ENCODE measurements around the gene FADS1. TPM values are rescaled to one million over a fixed set of nuclear protein-coding genes. Genes with fewer than 3 reads are reported as not detected.

FADS1 gene
- total RNA-seq, 4 donors from 2014 or later, result 20.8 to 37.4 (median 32.0) TPM

DNA sequence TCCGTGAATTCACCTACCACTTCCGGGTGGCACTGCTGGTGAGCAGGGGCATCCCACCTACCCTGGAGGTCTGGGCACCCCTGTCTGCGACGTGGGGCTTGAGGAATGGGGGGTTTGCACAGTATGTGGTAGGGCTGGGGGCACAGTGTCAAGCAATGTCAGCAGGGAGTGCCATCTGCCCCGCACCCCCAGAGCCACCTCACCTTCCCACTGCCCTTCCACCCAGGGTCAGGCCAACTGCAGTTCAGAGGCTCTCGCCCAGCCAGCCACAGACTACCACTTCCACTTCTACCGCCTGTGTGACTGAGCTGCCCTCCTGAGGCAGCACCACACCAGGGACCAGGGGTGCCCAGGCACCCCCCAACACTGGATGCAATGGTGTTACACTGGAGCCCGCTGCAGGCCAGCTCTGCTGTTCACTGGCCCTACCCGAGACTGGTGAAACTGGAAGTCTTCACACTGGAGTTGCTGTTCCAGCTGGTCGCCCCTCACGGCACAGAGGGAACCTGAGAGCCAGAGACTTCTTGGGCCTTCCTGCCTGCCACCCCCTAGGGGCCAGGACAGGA lies 30.9 kb downstream of the FADS1 start:
- no peaks in the 10 kb centered on the region for H3K27me3 ChIP-seq
- H3K9me3 ChIP-seq, result no peaks in the 10 kb centered on the region
- TF ChIP-seq EP300 (IDR thresholded peaks at IDR 0.05), result no peak
- TF ChIP-seq POLR2A (IDR thresholded peaks at IDR 0.05), result no peak
- no peak for TF ChIP-seq POLR2AphosphoS5 (IDR thresholded peaks at IDR 0.05)
- TF ChIP-seq, protein P1, sequence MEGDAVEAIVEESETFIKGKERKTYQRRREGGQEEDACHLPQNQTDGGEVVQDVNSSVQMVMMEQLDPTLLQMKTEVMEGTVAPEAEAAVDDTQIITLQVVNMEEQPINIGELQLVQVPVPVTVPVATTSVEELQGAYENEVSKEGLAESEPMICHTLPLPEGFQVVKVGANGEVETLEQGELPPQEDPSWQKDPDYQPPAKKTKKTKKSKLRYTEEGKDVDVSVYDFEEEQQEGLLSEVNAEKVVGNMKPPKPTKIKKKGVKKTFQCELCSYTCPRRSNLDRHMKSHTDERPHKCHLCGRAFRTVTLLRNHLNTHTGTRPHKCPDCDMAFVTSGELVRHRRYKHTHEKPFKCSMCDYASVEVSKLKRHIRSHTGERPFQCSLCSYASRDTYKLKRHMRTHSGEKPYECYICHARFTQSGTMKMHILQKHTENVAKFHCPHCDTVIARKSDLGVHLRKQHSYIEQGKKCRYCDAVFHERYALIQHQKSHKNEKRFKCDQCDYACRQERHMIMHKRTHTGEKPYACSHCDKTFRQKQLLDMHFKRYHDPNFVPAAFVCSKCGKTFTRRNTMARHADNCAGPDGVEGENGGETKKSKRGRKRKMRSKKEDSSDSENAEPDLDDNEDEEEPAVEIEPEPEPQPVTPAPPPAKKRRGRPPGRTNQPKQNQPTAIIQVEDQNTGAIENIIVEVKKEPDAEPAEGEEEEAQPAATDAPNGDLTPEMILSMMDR (IDR thresholded peaks at IDR 0.05), result no peak
- peaks cover 0 to 91% of the 10 kb centered on the region in 2 donors for H3K36me3 ChIP-seq
- no peak for ATAC-seq
- no peak overlapping the region for H3K27ac ChIP-seq
- H3K4me1 ChIP-seq, result peaks cover 0 to 13% (median 1%) of the 10 kb centered on the region in 3 donors
- 80% methylated on average over 1 of the region's 11 CpGs; no CpG with 5 or more reads in 1 of the 2 donors for WGBS, 2 donors (ENCODE audit: low coverage in 1 of 2)
- H3K4me3 ChIP-seq, result no peak overlapping the region

DNA sequence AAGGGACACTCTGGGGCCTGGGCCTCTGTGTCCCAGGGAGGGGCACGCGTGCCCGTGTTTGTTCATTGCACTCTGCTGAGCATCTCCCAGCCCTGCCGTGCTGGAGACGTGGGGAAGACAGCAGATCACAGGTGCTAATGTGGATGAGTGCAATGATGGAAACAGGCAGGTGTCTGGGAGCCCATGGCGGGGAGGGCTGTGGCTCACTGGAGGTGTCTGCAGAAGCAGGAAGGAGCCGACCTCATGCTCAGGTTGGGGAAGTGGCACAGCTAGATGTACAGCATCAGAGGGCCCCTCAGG lies 32.3 kb downstream of the FADS1 start:
- Histone ChIP-seq H3K4me3 (no peak overlapping the region), H3K27ac (no peak overlapping the region), H3K36me3 (peaks cover 0 to 83% of the 10 kb centered on the region in 2 donors), H3K27me3 (no peaks in the 10 kb centered on the region), H3K4me1 (no peaks in the 10 kb centered on the region), H3K9me3 (no peaks in the 10 kb centered on the region)
- no peak for ATAC-seq
- WGBS, 2 donors (ENCODE audit: low coverage in 1 of 2), result no CpG with 5 or more reads among the region's 7 CpGs
- TF ChIP-seq, protein P1 (IDR thresholded peaks at IDR 0.05), result no peak
- TF ChIP-seq EP300 (IDR thresholded peaks at IDR 0.05), result no peak
- TF ChIP-seq POLR2A (IDR thresholded peaks at IDR 0.05), result no peak
- no peak for TF ChIP-seq POLR2AphosphoS5 (IDR thresholded peaks at IDR 0.05)

- no peak overlapping the region for H3K27ac ChIP-seq
- no peak for TF ChIP-seq POLR2AphosphoS5 (IDR thresholded peaks at IDR 0.05)
- TF ChIP-seq POLR2A (IDR thresholded peaks at IDR 0.05), result no peak
- TF ChIP-seq EP300 (IDR thresholded peaks at IDR 0.05), result no peak
- TF ChIP-seq, protein P1 (IDR thresholded peaks at IDR 0.05), result no peak
- WGBS, 2 donors (ENCODE audit: low coverage in 1 of 2), result 63 to 86% methylated on average over 4 to 8 of the region's 13 CpGs
- H3K9me3 ChIP-seq, result no peaks in the 10 kb centered on the region
- no peak overlapping the region for H3K4me3 ChIP-seq
- peaks cover 0 to 83% of the 10 kb centered on the region in 2 donors for H3K36me3 ChIP-seq
- no peaks in the 10 kb centered on the region for H3K27me3 ChIP-seq
- H3K4me1 ChIP-seq, result no peaks in the 10 kb centered on the region
- ATAC-seq, result no peak
Observed at GRCh38 chr11:61783717-61784505, 32.9 kb downstream of the FADS1 start.

GRCh38 chr11:61782841-61783240 lies 34.0 kb downstream of the FADS1 start:
- 76% methylated on average over 8 of the region's 11 CpGs; no CpG with 5 or more reads in 1 of the 2 donors for WGBS, 2 donors (ENCODE audit: low coverage in 1 of 2)
- no peaks in the 10 kb centered on the region for H3K9me3 ChIP-seq
- no peak overlapping the region for H3K4me3 ChIP-seq
- TF ChIP-seq EP300 (IDR thresholded peaks at IDR 0.05) (no peak), POLR2AphosphoS5 (IDR thresholded peaks at IDR 0.05) (no peak), POLR2A (IDR thresholded peaks at IDR 0.05) (no peak)
- TF ChIP-seq, protein P1 (IDR thresholded peaks at IDR 0.05), result no peak
- H3K36me3 ChIP-seq, result peaks cover 0 to 73% of the 10 kb centered on the region in 2 donors
- no peaks in the 10 kb centered on the region for H3K27me3 ChIP-seq
- no peak for ATAC-seq
- H3K27ac ChIP-seq, result no peak overlapping the region
- H3K4me1 ChIP-seq, result peaks cover 0 to under 1% (median 0%) of the 10 kb centered on the region in 3 donors

GRCh38 chr11:61782299-61782698 lies 34.5 kb downstream of the FADS1 start:
- peaks cover 0 to 6% (median 4%) of the 10 kb centered on the region in 3 donors for H3K4me1 ChIP-seq
- no peak overlapping the region for H3K27ac ChIP-seq
- WGBS, 2 donors (ENCODE audit: low coverage in 1 of 2), result 89 to 91% methylated on average over 3 of the region's 3 CpGs
- H3K4me3 ChIP-seq, result no peak overlapping the region
- H3K36me3 ChIP-seq, result peaks cover 0 to 68% of the 10 kb centered on the region in 2 donors
- no peak for TF ChIP-seq POLR2AphosphoS5 (IDR thresholded peaks at IDR 0.05)
- TF ChIP-seq, protein P1 (IDR thresholded peaks at IDR 0.05), result no peak
- no peak for TF ChIP-seq POLR2A (IDR thresholded peaks at IDR 0.05)
- no peak for TF ChIP-seq EP300 (IDR thresholded peaks at IDR 0.05)
- H3K27me3 ChIP-seq, result peaks cover 4% of the 10 kb centered on the region
- H3K9me3 ChIP-seq, result no peaks in the 10 kb centered on the region
- ATAC-seq, result no peak
